Activated CD4-positive, alpha-beta T cell treated with anti-CD3 and anti-CD28 coated beads for 48 hours (primary cell): ENCODE data around the gene CDH23.

ENCODE experiments used
- DNase-seq: peaks from one replicate; pipeline ENCODE4 v3.0.0-alpha.2; 2020

CDH23 gene

GRCh38 chr10:71831646-71832552 is 435.2 kb downstream of the CDH23 start:
- DNase-seq = no peak

GRCh38 chr10:71832967-71833366 is 436.2 kb downstream of the CDH23 start:
- no peak for DNase-seq

- no peak for DNase-seq
Observed at GRCh38 chr10:71833451-71834342, 437.0 kb downstream of the CDH23 start.

GRCh38 chr10:71834343-71834674 is 437.6 kb downstream of the CDH23 start:
- no peak for DNase-seq

GRCh38 chr10:71835671-71836595 is 439.2 kb downstream of the CDH23 start:
- no peak for DNase-seq

GRCh38 chr10:71836596-71836974 is 439.9 kb downstream of the CDH23 start:
- no peak for DNase-seq

- DNase-seq = peak; percentile 28
Observed at GRCh38 chr10:71837098-71837827, 440.5 kb downstream of the CDH23 start.

- no peak for DNase-seq
Observed at GRCh38 chr10:71838264-71839211, 441.8 kb downstream of the CDH23 start.

- DNase-seq = no peak
Observed at GRCh38 chr10:71840177-71840957, 443.6 kb downstream of the CDH23 start.

- DNase-seq = no peak
Observed at GRCh38 chr10:71840958-71841335, 444.2 kb downstream of the CDH23 start.

- DNase-seq = no peak
Observed at GRCh38 chr10:71842422-71842821, 445.7 kb downstream of the CDH23 start.

- DNase-seq = no peak
Observed at GRCh38 chr10:71842856-71843686, 446.4 kb downstream of the CDH23 start.

GRCh38 chr10:71844084-71844483 is 447.4 kb downstream of the CDH23 start:
- no peak for DNase-seq

GRCh38 chr10:71844695-71845094 is 448.0 kb downstream of the CDH23 start:
- DNase-seq = no peak

GRCh38 chr10:71845410-71846405 is 449.0 kb downstream of the CDH23 start:
- no peak for DNase-seq

GRCh38 chr10:71846816-71847215 is 450.1 kb downstream of the CDH23 start:
- DNase-seq = no peak

- no peak for DNase-seq
Observed at GRCh38 chr10:71847418-71847817, 450.7 kb downstream of the CDH23 start.
